NT2/D1 (cell line): ENCODE measurements around the gene OR7G3.

Source experiments
- SUZ12 ChIP-seq: IDR thresholded peaks from 2 replicates; pipeline ENCODE4 v1.6.1; 2011; ENCODE audit not compliant: insufficient read length, insufficient read depth; ENCODE audit errors: extremely low read depth
- YY1 ChIP-seq: IDR thresholded peaks from 2 replicates; pipeline ENCODE4 v1.6.1; 2011; ENCODE audit not compliant: insufficient read length, insufficient read depth
- ZNF274 ChIP-seq: IDR thresholded peaks from 2 replicates; pipeline ENCODE4 v1.6.1; 2011; ENCODE audit warnings: mild to moderate bottlenecking, low read depth, low read length

- TF ChIP-seq YY1 (no peak), ZNF274 (no peak), SUZ12 (no peak)
These were observed 19.4 kb downstream of the OR7G3 start, which contains the start of gene OR7G2 for GRCh38 chr19:9107375-9107774.
